ENCODE measurements around the gene DIS3L. TPM values are rescaled to one million over a fixed set of nuclear protein-coding genes. Genes with fewer than 3 reads are reported as not detected.

The DIS3L gene
- total RNA-seq, 6 experiments from 2014 or later: 16.1 to 32.3 (median 19.6) TPM

DNA sequence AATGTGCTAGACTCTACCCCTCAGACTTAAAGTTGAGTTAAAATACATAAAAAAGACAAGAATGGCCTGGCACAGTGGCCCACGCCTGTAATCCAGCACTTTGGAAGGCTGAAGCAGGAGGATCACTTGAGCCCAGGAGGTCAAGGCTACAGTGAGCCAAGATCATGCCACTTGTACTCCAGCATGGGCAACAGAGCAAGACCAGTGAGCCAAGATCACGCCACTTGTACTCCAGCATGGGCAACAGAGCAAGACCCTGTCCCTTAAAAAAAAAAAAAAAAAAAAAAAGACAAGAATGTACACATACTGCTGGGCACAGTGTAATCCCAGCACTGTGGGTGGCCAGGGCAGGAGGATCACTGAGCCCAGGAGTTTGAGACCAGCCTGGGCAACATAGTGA, 17.4 kb downstream of the DIS3L start:
- no peak overlapping the region for H3K27ac ChIP-seq
- DNase-seq (no peak), ATAC-seq (no peak)
- no peaks in the 10 kb centered on the region for H3K27me3 ChIP-seq
- WGBS (ENCODE audit: insufficient coverage, low coverage, low lambda C conversion rate, missing lambda C conversion rate): 83% methylated on average over 2 of the region's 2 CpGs
- no peaks in the 10 kb centered on the region for H3K9me3 ChIP-seq
- intact Hi-C loops (cut with DNase I): no loop called here
- peaks cover 0 to 52% (median 16%) of the 10 kb centered on the region in 4 donors for H3K36me3 ChIP-seq
- H3K4me3 ChIP-seq: no peak overlapping the region
- H3K4me1 ChIP-seq: no peaks in the 10 kb centered on the region
- TF ChIP-seq POLR2A (IDR thresholded peaks at IDR 0.05): no peak
- no peak for TF ChIP-seq CTCF (IDR thresholded peaks at IDR 0.05)

DNA sequence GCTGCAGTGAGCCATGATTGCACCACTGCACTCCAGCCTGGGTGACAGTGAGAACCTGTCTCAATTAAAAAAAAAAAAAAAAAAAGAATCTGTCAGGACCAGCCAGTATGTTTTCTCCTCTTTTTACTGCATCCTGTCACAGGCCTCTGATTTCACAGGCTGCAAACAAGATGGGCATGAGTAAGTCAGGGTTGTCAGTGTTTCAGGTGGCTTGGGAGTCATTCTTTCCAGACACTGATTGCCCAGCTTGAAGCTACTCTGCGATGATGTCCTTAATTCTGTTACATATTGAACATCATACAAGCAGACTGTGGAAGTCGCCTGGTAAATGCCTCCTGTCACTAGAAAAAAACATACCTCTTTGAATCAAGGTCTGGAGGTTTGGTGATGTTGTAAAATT, 18.8 kb downstream of the DIS3L start:
- no peak for ATAC-seq
- DNase-seq: no peak
- intact Hi-C loops (cut with DNase I): no loop called here
- no peak for TF ChIP-seq CTCF (IDR thresholded peaks at IDR 0.05)
- no peak for TF ChIP-seq POLR2A (IDR thresholded peaks at IDR 0.05)
- Histone ChIP-seq H3K27ac (no peak overlapping the region), H3K4me3 (no peak overlapping the region), H3K4me1 (no peaks in the 10 kb centered on the region), H3K27me3 (no peaks in the 10 kb centered on the region), H3K9me3 (no peaks in the 10 kb centered on the region), H3K36me3 (peaks cover 0 to 57% (median 19%) of the 10 kb centered on the region in 4 donors)
- 100% methylated on average over 1 of the region's 2 CpGs for WGBS (ENCODE audit: insufficient coverage, low coverage, low lambda C conversion rate, missing lambda C conversion rate)

GRCh38 chr15:66323312-66323928, 30.1 kb downstream of the DIS3L start:
- no peaks in the 10 kb centered on the region for H3K4me1 ChIP-seq
- H3K9me3 ChIP-seq: no peaks in the 10 kb centered on the region
- TF ChIP-seq CTCF (IDR thresholded peaks at IDR 0.05) (no peak), POLR2A (IDR thresholded peaks at IDR 0.05) (no peak)
- ATAC-seq (no peak), DNase-seq (no peak)
- 72% methylated on average over 11 of the region's 12 CpGs for WGBS (ENCODE audit: insufficient coverage, low coverage, low lambda C conversion rate, missing lambda C conversion rate)
- H3K27ac ChIP-seq: no peak overlapping the region
- peaks cover 0 to 64% (median 18%) of the 10 kb centered on the region in 4 donors for H3K36me3 ChIP-seq
- H3K27me3 ChIP-seq: no peaks in the 10 kb centered on the region
- intact Hi-C loops (cut with DNase I): no loop called here
- no peak overlapping the region for H3K4me3 ChIP-seq

GRCh38 chr15:66326051-66326450, 32.7 kb downstream of the DIS3L start:
- Histone ChIP-seq H3K9me3 (no peaks in the 10 kb centered on the region), H3K27me3 (no peaks in the 10 kb centered on the region), H3K27ac (no peak overlapping the region), H3K4me3 (no peak overlapping the region), H3K4me1 (no peaks in the 10 kb centered on the region), H3K36me3 (peaks cover 0 to 64% (median 25%) of the 10 kb centered on the region in 4 donors)
- ATAC-seq (no peak), DNase-seq (no peak)
- WGBS (ENCODE audit: insufficient coverage, low coverage, low lambda C conversion rate, missing lambda C conversion rate): 100% methylated on average over 4 of the region's 11 CpGs
- intact Hi-C loops (cut with DNase I): no loop called here
- TF ChIP-seq CTCF (IDR thresholded peaks at IDR 0.05) (no peak), POLR2A (IDR thresholded peaks at IDR 0.05) (no peak)

Data from right lobe of liver (tissue), 6 donors.